ENCODE data around the gene PLXDC1. TPM values are rescaled to one million over a fixed set of nuclear protein-coding genes. Genes with fewer than 3 reads are reported as not detected.
A peak's percentile ranks its signal among the peaks of the same experiment; 100 is the strongest.

PLXDC1 gene
- total RNA-seq (2021; fragmentation: NEBNext Ultra II Directional; extraction: Animal tissue kit (Norgen Biotek cat#: 25700)) (3.4 and 4.1 TPM in 2 replicates), polyA plus RNA-seq (2011; rRNA removed) (14.6 and 17.9 TPM in 2 replicates), polyA minus RNA-seq (2011; rRNA and poly(A)+ RNA removed) (18.7 and 21.7 TPM in 2 replicates)
- 16.1 TPM for polyA plus RNA-seq (2011; cell fraction: cytosol; rRNA removed)
- 69.7 TPM for polyA plus RNA-seq (2011; cell fraction: nucleus; rRNA removed)
- polyA plus RNA-seq (2012, experiment 1 of 2) = 6.9 to 10.0 TPM (median 8.1 TPM) in 4 replicates
- polyA plus RNA-seq (2012, experiment 2 of 2) = 2.6 TPM
- 1.7 TPM for polyA plus RNA-seq (2013, experiment 1 of 2)
- 1.6 TPM for polyA plus RNA-seq (2013, experiment 2 of 2)
- 9.2 TPM for polyA minus RNA-seq (2011; cell fraction: cytosol; rRNA and poly(A)+ RNA removed)
- 16.2 TPM for polyA minus RNA-seq (2011; cell fraction: nucleus; rRNA and poly(A)+ RNA removed)
- long read RNA-seq, experiment 1, partial matches to known transcripts = 1 of 2 reads
- long read RNA-seq, experiment 1, other reads (novel, unspliced or antisense) = 0 of 2 reads
- long read RNA-seq, experiment 2 = 0 reads

DNA sequence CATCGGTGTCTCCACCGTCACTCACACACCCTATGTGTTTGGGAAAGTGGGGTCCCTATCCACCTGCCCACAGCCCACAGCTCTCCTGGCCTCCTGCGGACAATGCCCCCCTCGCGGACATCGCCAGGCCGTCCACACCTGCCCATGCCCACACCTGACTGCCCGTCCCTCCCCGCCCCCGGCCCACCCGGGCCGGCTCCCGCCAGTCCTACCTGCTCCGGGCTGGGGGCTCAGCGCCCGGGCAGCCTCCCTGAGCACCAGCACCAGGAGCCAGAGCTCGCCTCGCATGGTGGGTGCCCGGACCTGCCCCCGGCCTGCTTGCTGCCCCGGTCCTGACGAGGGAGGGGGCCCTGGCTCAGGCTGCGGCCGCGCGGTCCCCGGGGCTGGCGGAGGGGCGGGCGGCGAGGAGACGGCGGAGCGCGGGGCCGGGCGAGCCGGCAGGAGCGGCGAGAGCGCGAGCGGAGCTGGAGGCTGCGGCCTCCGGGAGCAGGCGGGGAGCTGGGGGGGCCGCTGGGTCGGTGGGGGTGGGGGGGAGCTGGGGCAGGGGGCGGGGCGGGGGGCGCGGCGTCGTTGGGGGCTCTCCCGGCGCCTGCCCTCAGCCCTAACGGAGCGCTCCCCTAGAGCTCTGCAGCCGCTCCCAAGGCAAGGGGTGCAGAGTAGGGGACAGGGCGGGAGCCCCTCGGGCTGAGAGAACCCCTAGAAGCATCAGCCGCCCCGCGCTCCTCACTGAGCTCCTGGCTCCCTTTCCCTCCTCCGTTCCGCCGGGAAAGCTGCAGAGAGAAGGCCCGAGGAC, at the start of gene PLXDC1:
TSS of gene PLXDC1 (minus strand) at position 488 of the 793 bp plus-strand sequence. CDS start at position 288, 200 bp downstream.
- Histone ChIP-seq H3K4me2 (ENCODE audit: insufficient read depth in 1 of 2, low read depth in 2 of 2, low read length in 2 of 2) (peak within 1 kb of the TSS; percentile 53 to 95), H4K20me1 (replicated peaks in 1 of 2; ENCODE audit: control insufficient read depth in 1 of 2, insufficient read depth in 2 of 2, low read length in 2 of 2) (no peaks in the 10 kb centered on the region), H4K8ac (ENCODE audit: extremely low read depth, insufficient read depth, low read length) (no peak within 1 kb of the TSS; the same call in 1 of the 2 replicates), H2BK20ac (ENCODE audit: low read length) (no peak within 1 kb of the TSS), H3K79me2 (ENCODE audit: control insufficient read depth in 1 of 2, insufficient read depth in 2 of 2, low read length in 2 of 2) (no peaks in the 10 kb centered on the region), H2AK5ac (ENCODE audit: low read depth, low read length) (no peak within 1 kb of the TSS), H3K9ac (replicated peaks in 1 of 4; ENCODE audit: extremely low read depth in 1 of 4, low read depth in 3 of 4, low read length in 3 of 4) (peak within 1 kb of the TSS in 2 of 4 experiments; percentile 5 to 45; a peak in 1 of 7 replicates), H4K91ac (replicated peaks; ENCODE audit: insufficient read length, low read length) (no peak within 1 kb of the TSS), H3K56ac (replicated peaks; ENCODE audit: insufficient read length, low read depth, low read length) (no peak within 1 kb of the TSS), H2BK5ac (ENCODE audit: low read depth, low read length) (no peak within 1 kb of the TSS), H2BK12ac (ENCODE audit: low read depth, low read length) (no peak within 1 kb of the TSS), H4K5ac (ENCODE audit: insufficient read length, low read depth, low read length) (no peak within 1 kb of the TSS), H2AFZ (ENCODE audit: low read length) (0 out of 2 replicates have a peak within 1 kb of the TSS, but pooled peaks have one; percentile 18), H3K18ac (ENCODE audit: extremely low read depth, low read length) (no peak within 1 kb of the TSS; the same call in 1 of the 2 replicates), H3K23ac (ENCODE audit: insufficient read length) (no peak within 1 kb of the TSS), H3K9me3 (ENCODE audit: insufficient read depth in 2 of 2, low read depth in 1 of 2, low read length in 1 of 2) (no peaks in the 10 kb centered on the region), H2BK15ac (ENCODE audit: low read length) (no peak within 1 kb of the TSS), H3K36me3 (ENCODE audit: control insufficient read depth in 2 of 4, insufficient read depth in 4 of 4, low read length in 3 of 4) (no peaks in the 10 kb centered on the region), H3K4me3 (ENCODE audit: extremely low read depth in 1 of 4, insufficient read depth in 2 of 4, low read depth in 3 of 4, low read length in 4 of 4) (peak within 1 kb of the TSS; percentile 45 to 100 (median 87)), H3K4ac (replicated peaks; ENCODE audit: insufficient read length, low read depth, low read length) (no peak within 1 kb of the TSS), H3K4me1 (replicated peaks in 1 of 4; ENCODE audit: control insufficient read depth in 3 of 4, insufficient read depth in 4 of 4, low read length in 3 of 4) (peaks cover 0 to 20% (median 6%) of the 10 kb centered on the region in 4 experiments; a peak in 4 of 7 replicates), H3K23me2 (ENCODE audit: low read depth, low read length) (peaks cover 26% of the 10 kb centered on the region), H3K14ac (ENCODE audit: insufficient read length) (no peak within 1 kb of the TSS), H3K79me1 (ENCODE audit: low read depth, low read length) (no peaks in the 10 kb centered on the region), H2BK120ac (replicated peaks; ENCODE audit: low read depth, low read length) (no peak within 1 kb of the TSS), H3K27ac (ENCODE audit: low read depth, low read length) (no peak within 1 kb of the TSS), H3K27me3 (replicated peaks in 1 of 4; ENCODE audit: control insufficient read depth in 3 of 4, extremely low read depth in 1 of 4, insufficient read depth in 3 of 4, low read length in 3 of 4) (peaks cover 3 to 18% (median 15%) of the 10 kb centered on the region in 4 experiments)
- DNase-seq (ENCODE audit: low read depth in 1 of 2, low spot score in 2 of 2) (peak in 1 of 2 experiments; percentile 71), FAIRE-seq (no peak)
- CTCF ChIA-PET (ENCODE audit: partially characterized antibody) = interaction anchor here (0.5 to 10.1 kb wide), 29 partner anchors 12 to 229 kb away, joined by 3 to 163 read pairs (median 4); partner anchors contain the start of genes ARL5C, FBXO47 and LASP1NB
- peak; percentile 57 for TF ChIP-seq KDM4A (IDR thresholded peaks at IDR 0.05; ENCODE audit: low read depth, low read length, severe bottlenecking)
- TF ChIP-seq SIRT6 (IDR thresholded peaks at IDR 0.05; ENCODE audit: low read length) = no peak
- TF ChIP-seq EZH2 (IDR thresholded peaks at IDR 0.05; ENCODE audit: low read depth, low read length, severe bottlenecking) = peak; percentile 48
- no peak for TF ChIP-seq CBX5 (IDR thresholded peaks at IDR 0.05; ENCODE audit: low read depth, low read length)
- TF ChIP-seq RBBP5 (IDR thresholded peaks at IDR 0.05; ENCODE audit: borderline replicate concordance, low read depth, low read length) = 0 out of 2 replicates have a peak, but pooled peaks have one; percentile 35
- TF ChIP-seq SUZ12 (IDR thresholded peaks at IDR 0.05; ENCODE audit: low read length) = peak; percentile 40
- WGBS, 2 experiments (ENCODE audit: extremely low coverage in 1 of 2, insufficient coverage in 1 of 2, insufficient read length in 1 of 2, insufficient replicate concordance in 2 of 2, low coverage in 1 of 2, low lambda C conversion rate in 2 of 2, missing lambda C conversion rate in 1 of 2) = 3% methylated on average over 27 of the region's 68 CpGs; no CpG with 5 or more reads in 1 of the 2 experiments
- POLR2A ChIA-PET (ENCODE audit: partially characterized antibody) = interaction anchor here (0.7 to 2.8 kb wide), 4 partner anchors 26 to 168 kb away, joined by 3 to 13 read pairs (median 4); no protein-coding TSS in a partner anchor

All from H1 (cell line).